Immature natural killer cell (primary cell): Measurements from ENCODE around the gene MRPS10. TPM values are rescaled to one million over a fixed set of nuclear protein-coding genes. Genes with fewer than 3 reads are reported as not detected.

Experiments
- DNase-seq, 3 donors: peaks; one replicate each; pipeline ENCODE4 v3.0.0; 2022; ENCODE audit warnings: mixed read lengths in 1 of 3
- H3K27ac Mint-ChIP-seq, 6 donors: one replicate each; pipeline ENCODE4 v1.8.0; 2020; ENCODE audit warnings: mixed read lengths in 6 of 6, mild to moderate bottlenecking in 5 of 6, inconsistent platforms in 4 of 6, moderate library complexity in 3 of 6
- H3K27me3 Mint-ChIP-seq, 3 donors: one replicate each; pipeline ENCODE4 v1.8.0; 2020 to 2021; ENCODE audit warnings: low read depth in 3 of 3, mild to moderate bottlenecking in 3 of 3, mixed read lengths in 3 of 3, moderate library complexity in 3 of 3, inconsistent platforms in 1 of 3
- H3K36me3 Mint-ChIP-seq, 3 donors: one replicate each; pipeline ENCODE4 v1.8.0; 2020; ENCODE audit warnings: mixed read lengths in 3 of 3, inconsistent platforms in 2 of 3, mild to moderate bottlenecking in 2 of 3
- H3K4me1 Mint-ChIP-seq, 2 donors: one replicate each; pipeline ENCODE4 v1.8.0; 2020; ENCODE audit warnings: inconsistent platforms in 2 of 2, mild to moderate bottlenecking in 2 of 2, mixed read lengths in 2 of 2, moderate library complexity in 1 of 2
- H3K4me3 Mint-ChIP-seq, 5 donors: one replicate each; pipeline ENCODE4 v1.8.0; 2020; ENCODE audit warnings: mild to moderate bottlenecking in 5 of 5, mixed read lengths in 5 of 5, inconsistent platforms in 3 of 5, moderate library complexity in 3 of 5
- H3K9me3 Mint-ChIP-seq, 6 donors: one replicate each; pipeline ENCODE4 v1.8.0; 2020; ENCODE audit warnings: mild to moderate bottlenecking in 6 of 6, mixed read lengths in 6 of 6, inconsistent platforms in 4 of 6, moderate library complexity in 3 of 6
- polyA plus RNA-seq, 3 donors: library from polyadenylated mRNA; unstranded; fragments of 300-500 nt; fragmentation: Illumina TruSeq; gene quantifications; one replicate each; pipeline ENCODE4 v1.2.3, GENCODE V29; 2021

MRPS10 gene
- polyA plus RNA-seq, 3 donors from 2014 or later: 44.7 to 52.5 (median 46.7) TPM

GRCh38 chr6:42254505-42254904, 36.8 kb upstream of the MRPS10 start:
- H3K4me1 Mint-ChIP-seq: peaks cover 16 to 22% of the 10 kb centered on the region in 2 donors
- H3K4me3 Mint-ChIP-seq: no peak overlapping the region
- no peak for DNase-seq
- no peak overlapping the region for H3K27ac Mint-ChIP-seq
- H3K9me3 Mint-ChIP-seq: no peaks in the 10 kb centered on the region
- H3K36me3 Mint-ChIP-seq: peaks cover 26 to 75% (median 37%) of the 10 kb centered on the region in 3 donors
- peaks cover 0 to 4% (median 0%) of the 10 kb centered on the region in 3 donors for H3K27me3 Mint-ChIP-seq

GRCh38 chr6:42251911-42252637, 34.4 kb upstream of the MRPS10 start:
- Mint-ChIP-seq H3K4me1 (peaks cover 16 to 22% of the 10 kb centered on the region in 2 donors), H3K36me3 (peaks cover 35 to 79% (median 36%) of the 10 kb centered on the region in 3 donors), H3K4me3 (no peak overlapping the region), H3K9me3 (no peaks in the 10 kb centered on the region), H3K27me3 (peaks cover 0 to 4% (median 2%) of the 10 kb centered on the region in 3 donors), H3K27ac (peak overlapping the region; percentile 26 to 73 (median 57))
- DNase-seq: no peak

GRCh38 chr6:42251500-42251899, 33.8 kb upstream of the MRPS10 start:
- Mint-ChIP-seq H3K27me3 (peaks cover 0 to 4% (median 2%) of the 10 kb centered on the region in 3 donors), H3K27ac (peak overlapping the region in 5 of 6 donors; percentile 17 to 73 (median 55)), H3K4me3 (no peak overlapping the region), H3K4me1 (peaks cover 16 to 22% of the 10 kb centered on the region in 2 donors), H3K9me3 (no peaks in the 10 kb centered on the region), H3K36me3 (peaks cover 38 to 78% (median 39%) of the 10 kb centered on the region in 3 donors)
- no peak for DNase-seq

GRCh38 chr6:42250274-42250931, 32.7 kb upstream of the MRPS10 start:
- H3K4me3 Mint-ChIP-seq: no peak overlapping the region
- H3K36me3 Mint-ChIP-seq: peaks cover 38 to 74% (median 40%) of the 10 kb centered on the region in 3 donors
- H3K4me1 Mint-ChIP-seq: peaks cover 16 to 22% of the 10 kb centered on the region in 2 donors
- peak overlapping the region in 1 of 6 donors; percentile 67 for H3K27ac Mint-ChIP-seq
- H3K9me3 Mint-ChIP-seq: no peaks in the 10 kb centered on the region
- no peak for DNase-seq
- H3K27me3 Mint-ChIP-seq: peaks cover 0 to 4% (median 2%) of the 10 kb centered on the region in 3 donors

- no peak for DNase-seq
- H3K27ac Mint-ChIP-seq: peak overlapping the region in 1 of 6 donors; percentile 65
- no peaks in the 10 kb centered on the region for H3K9me3 Mint-ChIP-seq
- H3K4me3 Mint-ChIP-seq: no peak overlapping the region
- peaks cover 0 to 4% (median 2%) of the 10 kb centered on the region in 3 donors for H3K27me3 Mint-ChIP-seq
- H3K36me3 Mint-ChIP-seq: peaks cover 37 to 74% (median 39%) of the 10 kb centered on the region in 3 donors
- peaks cover 16 to 22% of the 10 kb centered on the region in 2 donors for H3K4me1 Mint-ChIP-seq
These were observed 31.6 kb upstream of the MRPS10 start for GRCh38 chr6:42249279-42249678.

- no peak overlapping the region for H3K27ac Mint-ChIP-seq
- no peak for DNase-seq
- peaks cover 41 to 69% (median 42%) of the 10 kb centered on the region in 3 donors for H3K36me3 Mint-ChIP-seq
- H3K4me1 Mint-ChIP-seq: peaks cover 10 to 19% of the 10 kb centered on the region in 2 donors
- H3K9me3 Mint-ChIP-seq: no peaks in the 10 kb centered on the region
- H3K4me3 Mint-ChIP-seq: no peak overlapping the region
- H3K27me3 Mint-ChIP-seq: no peaks in the 10 kb centered on the region
These were observed 25.4 kb upstream of the MRPS10 start for GRCh38 chr6:42243046-42243445.

- peaks cover 37 to 66% (median 38%) of the 10 kb centered on the region in 3 donors for H3K36me3 Mint-ChIP-seq
- H3K27me3 Mint-ChIP-seq: no peaks in the 10 kb centered on the region
- H3K9me3 Mint-ChIP-seq: no peaks in the 10 kb centered on the region
- no peak overlapping the region for H3K4me3 Mint-ChIP-seq
- H3K27ac Mint-ChIP-seq: no peak overlapping the region
- peaks cover 10 to 19% of the 10 kb centered on the region in 2 donors for H3K4me1 Mint-ChIP-seq
- no peak for DNase-seq
These were observed 24.3 kb upstream of the MRPS10 start for GRCh38 chr6:42241915-42242314.

GRCh38 chr6:42239736-42240375, 22.2 kb upstream of the MRPS10 start:
- Mint-ChIP-seq H3K27me3 (no peaks in the 10 kb centered on the region), H3K4me3 (no peak overlapping the region), H3K36me3 (peaks cover 24 to 61% (median 32%) of the 10 kb centered on the region in 3 donors), H3K4me1 (peaks cover 10 to 19% of the 10 kb centered on the region in 2 donors), H3K9me3 (no peaks in the 10 kb centered on the region), H3K27ac (peak overlapping the region in 4 of 6 donors; percentile 23 to 46 (median 31))
- DNase-seq: no peak

GRCh38 chr6:42239333-42239732, 21.7 kb upstream of the MRPS10 start:
- Mint-ChIP-seq H3K4me3 (no peak overlapping the region), H3K36me3 (peaks cover 24 to 58% (median 27%) of the 10 kb centered on the region in 3 donors), H3K27ac (peak overlapping the region; percentile 6 to 83 (median 38)), H3K9me3 (no peaks in the 10 kb centered on the region), H3K4me1 (peaks cover 10 to 19% of the 10 kb centered on the region in 2 donors), H3K27me3 (no peaks in the 10 kb centered on the region)
- DNase-seq: no peak

- peak overlapping the region in 1 of 6 donors; percentile 56 for H3K27ac Mint-ChIP-seq
- H3K36me3 Mint-ChIP-seq: peaks cover 27 to 54% (median 28%) of the 10 kb centered on the region in 3 donors
These were observed 20.2 kb upstream of the MRPS10 start for GRCh38 chr6:42237857-42238256.

GRCh38 chr6:42236682-42237473, 19.2 kb upstream of the MRPS10 start:
- Mint-ChIP-seq H3K27me3 (peaks cover 0 to 3% (median 0%) of the 10 kb centered on the region in 3 donors), H3K4me3 (no peak overlapping the region), H3K27ac (peak overlapping the region in 5 of 6 donors; percentile 4 to 65 (median 58))

More at GRCh38 chr6:42237857-42238256, 20.2 kb upstream of the MRPS10 start:
- Mint-ChIP-seq H3K4me1 (peaks cover 10 to 19% of the 10 kb centered on the region in 2 donors), H3K4me3 (no peak overlapping the region), H3K9me3 (no peaks in the 10 kb centered on the region), H3K27me3 (peaks cover 0 to 3% (median 0%) of the 10 kb centered on the region in 3 donors)
- no peak for DNase-seq

GRCh38 chr6:42236030-42236429, 18.4 kb upstream of the MRPS10 start:
- no peaks in the 10 kb centered on the region for H3K9me3 Mint-ChIP-seq
- no peak for DNase-seq
- H3K27me3 Mint-ChIP-seq: peaks cover 0 to 3% (median 0%) of the 10 kb centered on the region in 3 donors
- no peak overlapping the region for H3K4me3 Mint-ChIP-seq
- peaks cover 22 to 48% (median 29%) of the 10 kb centered on the region in 3 donors for H3K36me3 Mint-ChIP-seq
- H3K4me1 Mint-ChIP-seq: peaks cover 10 to 19% of the 10 kb centered on the region in 2 donors
- H3K27ac Mint-ChIP-seq: no peak overlapping the region

More at GRCh38 chr6:42236682-42237473, 19.2 kb upstream of the MRPS10 start:
- DNase-seq: no peak
- peaks cover 22 to 53% (median 29%) of the 10 kb centered on the region in 3 donors for H3K36me3 Mint-ChIP-seq
- H3K4me1 Mint-ChIP-seq: peaks cover 10 to 19% of the 10 kb centered on the region in 2 donors
- no peaks in the 10 kb centered on the region for H3K9me3 Mint-ChIP-seq

- peaks cover 13 to 44% (median 24%) of the 10 kb centered on the region in 3 donors for H3K36me3 Mint-ChIP-seq
- H3K27ac Mint-ChIP-seq: peak overlapping the region in 1 of 6 donors; percentile 48
- H3K9me3 Mint-ChIP-seq: no peaks in the 10 kb centered on the region
- peaks cover 0 to 7% (median 0%) of the 10 kb centered on the region in 3 donors for H3K27me3 Mint-ChIP-seq
- no peaks in the 10 kb centered on the region for H3K4me1 Mint-ChIP-seq
- DNase-seq: no peak
- H3K4me3 Mint-ChIP-seq: no peak overlapping the region
These were observed 14.4 kb upstream of the MRPS10 start for GRCh38 chr6:42232035-42232434.
